8988T (cell line): Measurements from ENCODE around the gene FTH1.
"Not testable (repeated sequence)": the region's sequence is repeated elsewhere in the genome, so short reads cannot be mapped to it uniquely, and the experiment has no call there.

Source experiments
- DNase-seq: peaks from one replicate; pipeline ENCODE4 v3.0.0; 2011

The FTH1 gene

GRCh38 chr11:61967116-61967923, at the start of gene FTH1:
Gene FTH1, minus strand, starts transcription at chr11:61967634. Its CDS starts 209 bp downstream, at chr11:61967425.
- DNase-seq: peak; percentile 93

GRCh38 chr11:62015615-62016014, 48.2 kb upstream of the FTH1 start:
- DNase-seq: no peak

- DNase-seq: no peak
Observed at GRCh38 chr11:62013537-62014476, 46.4 kb upstream of the FTH1 start.

GRCh38 chr11:62012832-62013461, 45.5 kb upstream of the FTH1 start:
- no peak for DNase-seq

- DNase-seq: no peak
Observed at GRCh38 chr11:62012451-62012831, 45.0 kb upstream of the FTH1 start.

GRCh38 chr11:62011881-62012280, 44.4 kb upstream of the FTH1 start:
- DNase-seq: no peak

- no peak for DNase-seq
Observed at GRCh38 chr11:62010935-62011528, 43.6 kb upstream of the FTH1 start.

GRCh38 chr11:62008193-62008592, 40.8 kb upstream of the FTH1 start:
- DNase-seq: no peak

GRCh38 chr11:62004473-62004872, 37.0 kb upstream of the FTH1 start:
- DNase-seq: no peak

GRCh38 chr11:62002283-62002682, 34.8 kb upstream of the FTH1 start:
- DNase-seq: not testable (repeated sequence)

- no peak for DNase-seq
Observed at GRCh38 chr11:62001450-62002191, 34.2 kb upstream of the FTH1 start.

- no peak for DNase-seq
Observed at GRCh38 chr11:62000539-62001446, 33.4 kb upstream of the FTH1 start.

- DNase-seq: no peak
Observed at GRCh38 chr11:61999141-61999975, 31.9 kb upstream of the FTH1 start.

- no peak for DNase-seq
Observed at GRCh38 chr11:61996933-61997332, 29.5 kb upstream of the FTH1 start.

- DNase-seq: no peak
Observed at GRCh38 chr11:61994981-61995380, 27.5 kb upstream of the FTH1 start.

- DNase-seq: no peak
Observed at GRCh38 chr11:61985869-61986268, 18.4 kb upstream of the FTH1 start.

- DNase-seq: no peak
Observed at GRCh38 chr11:61983419-61983818, 16.0 kb upstream of the FTH1 start.

GRCh38 chr11:61980783-61981541, 13.5 kb upstream of the FTH1 start:
- DNase-seq: no peak
